Progenitor cell of endocrine pancreas (in vitro differentiated cells): ENCODE measurements around the gene SMIM21. TPM values are rescaled to one million over a fixed set of nuclear protein-coding genes. Genes with fewer than 3 reads are reported as not detected.

Experiments
- DNase-seq: peaks from one replicate; pipeline ENCODE4 v3.0.0; 2021; ENCODE audit warnings: low spot score; ENCODE audit not compliant: unreplicated experiment
- H3K27ac Mint-ChIP-seq: 2 replicates; pipeline ENCODE4 v1.8.0; 2021; ENCODE audit warnings: mild to moderate bottlenecking, moderate library complexity, mixed read lengths
- H3K27me3 Mint-ChIP-seq: 2 replicates; pipeline ENCODE4 v1.8.0; 2021; ENCODE audit warnings: mixed read lengths
- H3K36me3 Mint-ChIP-seq: 2 replicates; pipeline ENCODE4 v1.8.0; 2022; ENCODE audit warnings: mixed read lengths; ENCODE audit not compliant: insufficient read depth
- H3K4me1 Mint-ChIP-seq: 2 replicates; pipeline ENCODE4 v1.8.0; 2021; ENCODE audit warnings: low read depth, mixed read lengths
- H3K4me3 Mint-ChIP-seq: 2 replicates; pipeline ENCODE4 v1.8.0; 2021; ENCODE audit warnings: low read depth, mild to moderate bottlenecking, moderate library complexity, mixed read lengths
- H3K9me3 Mint-ChIP-seq: 2 replicates; pipeline ENCODE4 v1.8.0; 2021; ENCODE audit warnings: low read depth, mixed read lengths
- total RNA-seq: library from RNA; stranded (reverse); gene quantifications from 2 replicates; pipeline ENCODE4 v1.2.1, GENCODE V29; 2021
- TF ChIP-seq, protein P1 (sequence below): fragments of 200-600 bp; sonication (generic); IDR thresholded peaks from one replicate; pipeline ENCODE4 v1.5.0; 2021; ENCODE audit warnings: antibody characterized with exemption, mild to moderate bottlenecking; ENCODE audit not compliant: unreplicated experiment

The SMIM21 gene
- total RNA-seq, 1 donor from 2014 or later: not detected

DNA sequence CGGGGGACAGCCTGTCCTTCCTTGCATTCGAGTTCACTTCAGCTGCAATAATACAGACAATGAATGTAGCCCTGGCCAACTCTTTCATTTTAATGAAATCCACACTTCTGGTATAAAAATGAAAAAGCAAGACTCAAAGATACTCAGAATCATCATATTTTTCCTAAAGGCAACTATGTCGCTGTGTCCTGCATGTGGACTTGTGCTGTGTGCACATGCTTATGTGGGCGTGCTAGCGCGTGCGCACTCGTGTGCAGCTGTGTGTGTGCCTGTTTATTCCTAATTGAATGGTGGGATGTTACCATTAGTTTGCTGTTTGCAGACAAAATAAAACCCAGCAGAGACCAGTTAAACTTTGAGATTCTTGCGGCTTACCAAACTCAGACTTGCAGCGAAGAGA lies 49.6 kb downstream of the SMIM21 start:
- TF ChIP-seq, protein P1, sequence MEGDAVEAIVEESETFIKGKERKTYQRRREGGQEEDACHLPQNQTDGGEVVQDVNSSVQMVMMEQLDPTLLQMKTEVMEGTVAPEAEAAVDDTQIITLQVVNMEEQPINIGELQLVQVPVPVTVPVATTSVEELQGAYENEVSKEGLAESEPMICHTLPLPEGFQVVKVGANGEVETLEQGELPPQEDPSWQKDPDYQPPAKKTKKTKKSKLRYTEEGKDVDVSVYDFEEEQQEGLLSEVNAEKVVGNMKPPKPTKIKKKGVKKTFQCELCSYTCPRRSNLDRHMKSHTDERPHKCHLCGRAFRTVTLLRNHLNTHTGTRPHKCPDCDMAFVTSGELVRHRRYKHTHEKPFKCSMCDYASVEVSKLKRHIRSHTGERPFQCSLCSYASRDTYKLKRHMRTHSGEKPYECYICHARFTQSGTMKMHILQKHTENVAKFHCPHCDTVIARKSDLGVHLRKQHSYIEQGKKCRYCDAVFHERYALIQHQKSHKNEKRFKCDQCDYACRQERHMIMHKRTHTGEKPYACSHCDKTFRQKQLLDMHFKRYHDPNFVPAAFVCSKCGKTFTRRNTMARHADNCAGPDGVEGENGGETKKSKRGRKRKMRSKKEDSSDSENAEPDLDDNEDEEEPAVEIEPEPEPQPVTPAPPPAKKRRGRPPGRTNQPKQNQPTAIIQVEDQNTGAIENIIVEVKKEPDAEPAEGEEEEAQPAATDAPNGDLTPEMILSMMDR: no peak
- peaks cover 12% of the 10 kb centered on the region for H3K4me1 Mint-ChIP-seq
- no peaks in the 10 kb centered on the region for H3K36me3 Mint-ChIP-seq
- peaks cover 11% of the 10 kb centered on the region for H3K9me3 Mint-ChIP-seq
- H3K27me3 Mint-ChIP-seq: no peaks in the 10 kb centered on the region
- no peak for DNase-seq
- no peak overlapping the region for H3K4me3 Mint-ChIP-seq
- H3K27ac Mint-ChIP-seq: no peak overlapping the region

DNA sequence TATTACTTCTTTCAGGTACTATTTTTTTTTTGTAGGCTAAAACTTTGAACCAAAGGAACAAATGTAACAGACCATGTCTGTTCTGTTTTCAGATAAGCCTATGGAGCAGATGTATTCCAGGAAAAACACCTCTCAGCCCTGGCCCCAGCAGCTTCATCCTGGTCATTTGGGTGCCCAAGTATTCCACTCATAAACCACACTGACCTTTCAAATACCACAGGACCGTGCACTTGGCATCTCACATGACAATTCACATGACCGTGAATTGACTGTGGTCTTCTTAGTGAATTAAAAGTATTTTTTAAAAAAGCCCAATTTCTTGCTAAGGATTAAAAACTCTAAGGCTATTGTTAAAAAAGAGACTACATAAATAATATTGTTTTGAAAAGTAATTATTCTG lies 50.2 kb downstream of the SMIM21 start:
- Mint-ChIP-seq H3K36me3 (no peaks in the 10 kb centered on the region), H3K9me3 (peaks cover 11% of the 10 kb centered on the region), H3K4me1 (peaks cover 12% of the 10 kb centered on the region), H3K4me3 (no peak overlapping the region), H3K27me3 (no peaks in the 10 kb centered on the region), H3K27ac (no peak overlapping the region)
- no peak for DNase-seq
- TF ChIP-seq, protein P1: no peak

DNA sequence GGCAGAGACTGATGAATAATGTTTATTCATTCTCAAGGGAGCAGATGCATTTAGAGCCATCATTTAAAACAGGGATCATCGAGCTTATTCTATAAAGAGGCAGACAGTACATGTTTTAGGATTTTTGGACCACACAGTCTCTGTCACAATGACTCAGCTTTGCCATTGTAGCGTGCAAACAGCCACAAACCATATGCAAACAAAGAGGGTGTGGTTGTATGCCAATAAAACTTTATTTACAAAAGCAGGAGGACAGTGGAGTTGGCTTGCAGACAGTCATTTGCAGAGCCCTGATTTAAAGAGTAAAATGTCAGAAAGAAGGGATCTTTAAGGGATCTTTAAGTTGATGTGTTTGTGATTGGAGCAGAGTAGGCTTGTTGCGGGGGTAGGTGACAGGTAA lies 51.5 kb downstream of the SMIM21 start:
- Mint-ChIP-seq H3K27ac (no peak overlapping the region), H3K36me3 (no peaks in the 10 kb centered on the region), H3K4me1 (peaks cover 12% of the 10 kb centered on the region), H3K27me3 (no peaks in the 10 kb centered on the region), H3K9me3 (peaks cover 10% of the 10 kb centered on the region), H3K4me3 (no peak overlapping the region)
- TF ChIP-seq, protein P1: no peak
- no peak for DNase-seq

DNA sequence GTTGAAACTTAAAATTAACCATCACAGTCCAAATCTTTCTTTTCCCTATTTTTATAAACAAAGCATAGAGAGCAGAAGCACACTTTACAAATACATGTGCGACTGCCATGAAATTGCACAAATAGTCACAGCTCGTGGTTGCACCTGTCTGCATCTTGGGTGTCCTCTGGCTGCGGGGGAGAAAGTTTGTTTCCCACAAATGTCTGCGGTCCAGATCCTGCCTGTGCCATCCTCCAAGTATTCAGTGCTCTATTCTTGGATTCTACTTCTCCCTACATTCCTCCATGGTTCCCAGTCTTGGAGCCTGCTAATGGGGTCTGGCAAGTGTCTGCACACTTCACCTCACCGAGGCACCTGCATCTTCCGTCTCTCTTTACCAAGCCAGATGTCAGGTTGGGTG lies 52.2 kb downstream of the SMIM21 start:
- Mint-ChIP-seq H3K27ac (no peak overlapping the region), H3K4me1 (peaks cover 12% of the 10 kb centered on the region), H3K27me3 (no peaks in the 10 kb centered on the region), H3K36me3 (no peaks in the 10 kb centered on the region), H3K4me3 (no peak overlapping the region), H3K9me3 (peaks cover 6% of the 10 kb centered on the region)
- TF ChIP-seq, protein P1: no peak
- DNase-seq: no peak

DNA sequence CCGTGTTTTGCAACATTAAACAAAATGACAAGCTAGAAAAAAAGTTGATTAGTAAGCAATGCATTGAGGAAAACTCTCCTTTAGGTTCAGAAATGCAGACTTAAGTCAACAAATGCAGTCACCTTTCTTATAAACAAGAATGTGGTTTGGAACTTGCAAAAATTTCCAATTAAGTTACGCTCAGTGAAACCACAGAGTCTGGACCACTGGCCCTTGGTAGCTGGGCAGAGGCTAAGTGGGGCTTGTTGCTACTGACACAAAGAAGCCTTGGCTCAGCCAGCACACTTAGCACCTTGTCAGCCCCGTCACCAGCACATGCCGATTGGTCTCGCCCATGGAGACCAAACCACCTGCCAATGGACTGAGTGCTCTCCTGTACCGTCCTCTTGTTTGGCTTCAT lies 53.0 kb downstream of the SMIM21 start:
- H3K4me1 Mint-ChIP-seq: peaks cover 12% of the 10 kb centered on the region
- H3K27ac Mint-ChIP-seq: no peak overlapping the region
- no peaks in the 10 kb centered on the region for H3K27me3 Mint-ChIP-seq
- no peak for DNase-seq
- H3K36me3 Mint-ChIP-seq: no peaks in the 10 kb centered on the region
- peaks cover 6% of the 10 kb centered on the region for H3K9me3 Mint-ChIP-seq
- TF ChIP-seq, protein P1: no peak
- H3K4me3 Mint-ChIP-seq: no peak overlapping the region
